ENCODE data around the gene KIAA1958.

GRCh38 chr9:112477330-112477729 lies 9.3 kb upstream of the KIAA1958 start:
- TF ChIP-seq POLR2A (IDR thresholded peaks at IDR 0.05), result no peak
- TF ChIP-seq, protein P1, sequence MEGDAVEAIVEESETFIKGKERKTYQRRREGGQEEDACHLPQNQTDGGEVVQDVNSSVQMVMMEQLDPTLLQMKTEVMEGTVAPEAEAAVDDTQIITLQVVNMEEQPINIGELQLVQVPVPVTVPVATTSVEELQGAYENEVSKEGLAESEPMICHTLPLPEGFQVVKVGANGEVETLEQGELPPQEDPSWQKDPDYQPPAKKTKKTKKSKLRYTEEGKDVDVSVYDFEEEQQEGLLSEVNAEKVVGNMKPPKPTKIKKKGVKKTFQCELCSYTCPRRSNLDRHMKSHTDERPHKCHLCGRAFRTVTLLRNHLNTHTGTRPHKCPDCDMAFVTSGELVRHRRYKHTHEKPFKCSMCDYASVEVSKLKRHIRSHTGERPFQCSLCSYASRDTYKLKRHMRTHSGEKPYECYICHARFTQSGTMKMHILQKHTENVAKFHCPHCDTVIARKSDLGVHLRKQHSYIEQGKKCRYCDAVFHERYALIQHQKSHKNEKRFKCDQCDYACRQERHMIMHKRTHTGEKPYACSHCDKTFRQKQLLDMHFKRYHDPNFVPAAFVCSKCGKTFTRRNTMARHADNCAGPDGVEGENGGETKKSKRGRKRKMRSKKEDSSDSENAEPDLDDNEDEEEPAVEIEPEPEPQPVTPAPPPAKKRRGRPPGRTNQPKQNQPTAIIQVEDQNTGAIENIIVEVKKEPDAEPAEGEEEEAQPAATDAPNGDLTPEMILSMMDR (IDR thresholded peaks at IDR 0.05), result no peak

Data from Peyer's patch (tissue), 4 donors.